ENCODE results near the gene JADE2.
A peak's percentile ranks its signal among the peaks of the same experiment; 100 is the strongest.
"Not testable (repeated sequence)": the region's sequence is repeated elsewhere in the genome, so short reads cannot be mapped to it uniquely, and the experiment has no call there.

Gene JADE2

DNA sequence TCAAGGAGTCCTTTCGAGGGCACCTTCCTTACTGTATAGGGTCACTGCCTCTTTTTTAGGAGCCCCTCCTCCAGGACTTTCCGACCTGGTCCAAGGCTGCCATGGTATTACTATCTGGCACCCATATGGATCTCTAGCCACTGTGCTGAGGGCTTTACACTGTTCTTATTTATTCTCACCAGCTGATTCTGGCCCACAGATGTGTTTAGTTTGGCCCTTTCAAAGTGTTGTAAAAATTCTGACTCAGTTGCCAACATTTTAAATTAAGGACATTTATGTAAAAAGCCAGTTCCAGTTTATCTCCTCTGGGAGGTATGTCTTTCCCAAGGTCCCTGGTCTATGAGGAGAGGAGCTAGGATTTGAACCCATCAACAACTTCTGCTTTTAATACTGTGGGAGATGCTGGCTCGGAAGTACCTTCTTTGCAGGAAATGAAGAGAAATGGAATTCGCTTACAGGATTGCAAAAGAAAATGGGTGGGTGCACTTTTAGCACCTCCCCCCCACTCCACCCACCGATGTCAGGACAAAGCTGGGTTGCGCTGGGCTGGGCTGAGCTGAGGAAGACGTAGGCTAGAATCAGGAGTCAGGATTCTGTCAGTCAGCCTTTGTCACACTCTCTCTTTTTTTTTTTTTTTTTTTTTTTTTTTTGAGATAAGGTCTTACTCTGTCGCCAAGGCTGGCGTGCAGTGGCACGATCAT lies 7.8 kb downstream of the JADE2 start:
- DNase-seq, result no peak

DNA sequence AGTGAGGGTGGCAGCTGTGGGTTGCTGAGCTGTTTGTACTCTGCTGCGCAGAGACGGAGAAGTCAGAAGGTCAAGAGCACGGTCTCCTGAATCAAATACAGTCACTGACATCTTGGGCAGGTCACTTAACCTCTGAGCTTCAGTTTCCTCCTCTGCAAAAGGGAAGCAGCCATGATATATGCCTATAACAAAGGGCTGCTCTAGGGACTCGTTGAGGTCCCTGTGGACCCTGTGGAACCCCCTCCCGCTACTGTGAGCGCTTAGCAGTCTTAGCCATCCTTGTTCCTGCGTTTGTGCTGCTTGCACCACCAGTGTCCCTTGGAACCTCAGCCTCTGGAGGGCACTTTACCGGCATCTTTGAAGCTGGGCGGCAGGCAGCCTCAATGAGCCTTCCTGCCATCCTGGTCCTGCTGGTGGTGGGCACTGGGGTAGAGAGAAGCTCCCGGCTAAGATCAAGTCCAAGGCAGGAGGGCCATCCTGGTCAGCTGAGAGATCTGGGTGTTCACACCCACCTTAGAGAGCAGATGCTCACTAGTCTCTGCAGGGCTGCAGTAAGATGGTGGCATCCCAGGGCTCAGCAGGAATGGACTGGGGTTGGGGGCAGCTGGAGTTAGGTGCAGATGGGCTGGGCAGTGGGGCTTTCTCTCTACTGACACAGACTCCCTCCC lies 8.7 kb downstream of the JADE2 start:
- no peak for DNase-seq

DNA sequence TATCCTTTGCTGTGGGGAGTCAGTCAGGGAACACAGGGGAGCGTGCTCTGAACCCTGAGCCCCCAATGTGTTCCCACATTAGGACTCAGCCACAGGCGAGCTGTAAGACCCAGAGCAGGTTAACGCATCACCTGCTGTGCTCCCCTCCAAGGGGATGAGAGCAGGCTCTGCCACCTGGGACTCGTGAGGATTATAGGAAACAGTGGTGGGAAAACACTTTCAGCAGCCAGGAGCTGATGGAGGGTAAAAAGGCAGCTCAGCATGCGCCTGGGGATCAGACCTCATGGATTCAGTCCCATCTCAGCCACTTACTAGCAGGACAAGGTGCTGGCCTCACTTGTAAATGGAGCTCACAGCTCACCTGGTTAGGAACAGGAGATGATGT lies 9.2 kb downstream of the JADE2 start:
- DNase-seq, result no peak

DNA sequence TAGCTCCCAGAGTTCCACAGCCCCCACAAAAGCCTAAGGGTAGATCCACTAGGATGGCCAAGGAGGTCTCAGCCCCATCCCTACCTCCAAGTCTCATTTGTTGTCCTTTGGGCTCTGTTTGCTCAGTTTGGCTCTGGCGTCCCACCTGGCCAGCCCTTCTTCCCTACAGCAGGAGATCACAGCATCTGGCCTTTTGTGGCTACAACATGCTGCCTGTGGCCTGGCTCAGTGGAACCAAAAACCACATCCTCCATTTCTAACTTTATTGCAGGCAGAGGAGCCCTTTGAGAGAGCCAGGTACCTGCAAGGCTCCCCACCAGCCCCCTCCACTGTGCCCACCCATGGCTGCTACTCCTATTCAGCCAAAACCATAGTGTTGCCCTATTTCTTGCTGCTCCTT lies 11.4 kb downstream of the JADE2 start:
- no peak for DNase-seq

DNA sequence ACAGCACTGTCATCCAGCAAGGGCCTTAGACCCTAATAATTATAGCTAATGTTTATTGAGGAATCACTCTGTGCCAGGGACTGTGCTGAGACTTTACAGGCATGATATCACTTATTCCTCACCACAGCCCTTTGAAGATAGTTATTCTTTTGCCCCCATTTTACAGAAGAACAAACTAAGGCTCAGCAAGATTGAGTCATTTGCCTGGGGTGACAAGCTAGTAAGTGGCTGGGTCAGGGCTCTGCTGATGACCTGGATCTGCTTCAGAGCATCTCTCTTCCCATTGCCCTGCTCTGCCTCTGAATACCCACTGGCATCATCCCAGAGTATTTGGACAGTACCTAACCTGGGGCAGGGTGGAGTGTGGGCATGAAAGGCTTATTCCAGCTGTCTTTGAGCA lies 11.8 kb downstream of the JADE2 start:
- DNase-seq, result no peak

DNA sequence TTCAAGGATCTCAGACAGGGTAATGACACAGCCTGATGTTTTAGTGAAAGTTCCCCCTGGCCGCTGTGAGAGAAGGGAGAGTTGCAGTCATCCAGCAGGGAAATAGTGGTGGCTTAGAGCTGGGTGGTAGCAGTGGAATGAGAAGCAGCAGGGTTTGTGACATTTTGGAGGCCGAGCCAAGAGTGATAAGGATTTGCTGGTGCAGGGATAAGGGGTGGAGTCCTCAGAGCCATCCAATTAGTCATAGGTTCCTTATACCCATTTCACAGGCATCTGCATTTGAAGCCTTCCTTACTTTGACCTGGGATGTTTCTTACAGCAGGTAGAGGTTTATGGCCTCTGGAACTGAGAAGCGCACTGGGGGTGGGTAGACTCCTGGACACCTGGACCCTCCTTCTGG lies 12.8 kb downstream of the JADE2 start:
- no peak for DNase-seq

DNA sequence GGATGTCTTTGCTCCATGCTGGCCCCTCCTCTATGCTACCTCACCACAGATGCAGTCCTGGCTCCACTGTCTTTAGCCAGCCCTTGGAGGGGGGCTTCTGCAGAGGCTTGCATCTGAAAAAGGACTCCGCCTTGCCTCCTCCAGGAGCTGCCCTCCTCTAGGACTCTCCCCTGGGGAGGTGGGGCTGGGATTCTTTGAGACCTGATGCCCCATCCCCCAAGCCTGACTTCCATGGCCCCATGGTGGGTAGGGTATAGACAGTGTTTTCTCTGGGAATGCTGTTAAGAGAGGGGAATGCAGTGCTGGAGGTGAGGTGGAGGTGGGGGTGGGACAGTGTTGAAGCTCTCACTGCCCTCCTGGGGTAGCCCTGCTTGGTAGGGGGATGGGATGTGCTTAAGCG lies 14.3 kb downstream of the JADE2 start:
- no peak for DNase-seq

DNA sequence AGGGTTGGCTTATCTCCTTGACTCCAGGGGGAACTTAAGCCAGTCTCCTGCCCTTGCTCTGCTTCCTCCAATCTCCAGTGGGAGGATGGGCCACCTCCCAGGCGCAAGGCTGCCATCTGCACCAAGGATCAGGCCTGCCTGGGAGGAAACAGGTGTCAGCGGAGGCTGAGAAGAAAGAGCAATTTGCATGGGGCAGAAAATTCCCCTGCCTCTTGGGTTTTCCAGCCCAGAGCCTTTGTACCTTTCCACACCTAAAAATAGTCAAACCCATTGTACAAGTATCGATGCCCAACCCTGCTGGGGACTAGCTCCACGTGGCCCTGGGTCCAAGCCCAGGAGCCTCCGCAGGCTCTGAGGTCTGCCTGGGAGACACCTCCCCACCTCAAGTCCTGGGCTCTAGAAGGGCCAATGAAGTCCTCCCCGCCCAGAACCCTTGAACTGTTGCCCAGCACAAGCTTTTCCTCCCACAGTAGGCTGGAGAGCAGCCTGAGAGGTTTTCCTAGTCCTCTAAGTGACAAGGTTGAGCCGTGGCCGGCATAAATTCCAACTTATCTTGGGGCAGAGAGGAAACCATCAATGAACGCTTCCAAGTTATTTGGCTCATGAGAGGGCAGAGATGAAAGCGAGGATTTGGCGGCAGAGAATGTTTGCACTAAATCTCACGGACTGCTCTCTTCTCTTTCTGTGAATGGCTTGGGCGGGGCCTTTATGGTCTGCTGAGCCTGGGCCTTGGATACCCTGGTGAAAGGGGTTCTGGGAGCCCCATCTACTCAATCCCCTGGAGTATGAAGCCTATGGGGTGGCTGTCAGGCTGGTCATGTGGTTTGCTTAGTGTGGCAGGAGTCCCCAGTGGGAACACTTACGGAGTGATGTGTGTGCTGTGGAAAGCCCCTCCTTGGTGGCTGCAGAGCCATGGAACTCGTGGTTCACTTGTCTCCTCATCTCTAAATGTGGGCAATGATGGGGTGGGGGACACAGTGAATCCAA lies 15.6 kb downstream of the JADE2 start:
- DNase-seq, result no peak

DNA sequence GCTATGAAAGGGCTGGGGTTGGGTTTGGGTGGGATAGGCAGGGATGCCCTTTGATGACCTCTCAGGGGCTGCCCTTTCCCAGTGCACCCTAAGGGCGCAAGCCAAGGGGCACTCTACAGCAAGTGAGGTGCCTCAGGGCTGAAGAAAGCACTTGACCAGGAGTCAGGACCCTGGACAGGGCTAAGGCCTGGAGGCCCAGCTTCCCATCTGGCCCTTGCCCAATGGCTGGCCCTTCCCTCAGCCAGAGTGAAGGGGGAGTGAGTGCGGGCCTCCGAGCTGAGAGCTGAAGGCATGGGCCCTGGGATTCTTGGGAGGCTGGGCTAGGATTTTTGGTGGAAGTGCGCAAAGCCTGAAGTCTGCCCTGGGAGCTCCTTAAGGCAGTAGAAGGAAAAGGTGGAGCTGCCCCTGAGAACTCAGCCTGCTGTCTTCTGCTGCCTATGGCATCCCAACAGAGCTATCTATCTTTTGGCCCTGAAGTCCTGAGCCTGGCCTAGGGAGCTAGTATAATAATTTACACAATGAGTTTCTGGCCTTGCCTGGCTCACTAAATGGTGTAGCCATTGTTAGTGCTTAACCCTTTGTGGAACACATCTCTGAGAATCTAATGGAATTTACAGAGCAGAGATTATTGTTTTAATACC lies 16.4 kb downstream of the JADE2 start:
- peak in 1 of 2 donors; percentile 41 for DNase-seq

DNA sequence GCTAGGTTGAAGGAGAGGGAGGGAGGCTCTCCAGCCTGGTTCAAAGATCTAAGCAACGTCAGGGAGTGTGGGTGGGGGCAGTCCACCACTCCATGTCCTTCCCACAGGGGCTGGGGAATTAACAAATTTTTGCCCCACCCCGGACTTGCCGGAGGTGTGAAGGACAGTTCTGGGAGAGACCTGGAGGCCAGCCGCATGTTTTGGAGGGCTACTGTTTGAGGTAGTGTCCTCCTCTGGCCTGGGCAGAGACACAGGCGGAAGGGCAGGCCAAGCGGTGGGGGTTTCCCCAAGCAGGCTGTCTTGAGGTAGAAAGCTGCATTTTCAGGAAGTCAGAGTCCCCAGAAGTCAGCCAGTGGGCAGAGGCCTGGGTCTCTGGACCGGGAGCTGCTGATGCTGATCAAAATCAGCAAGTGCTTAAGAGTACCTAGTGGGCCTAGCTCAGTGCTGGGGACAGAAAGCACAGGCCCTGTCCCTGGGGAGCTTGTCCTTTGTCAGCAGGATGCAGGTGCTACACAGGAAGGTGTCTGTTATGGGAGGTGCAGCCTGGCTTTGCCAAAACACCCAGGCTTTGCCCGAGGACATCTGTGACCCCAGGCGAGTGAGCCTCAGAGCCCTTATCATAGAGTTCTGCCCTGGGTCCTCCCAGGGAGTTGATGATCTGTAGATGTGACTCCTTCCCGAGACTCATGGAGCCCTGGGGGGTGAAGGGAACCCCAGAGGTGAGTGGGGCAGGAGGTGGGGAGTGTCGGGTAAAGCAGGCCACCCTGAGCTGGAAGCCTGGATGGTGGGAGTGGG lies 18.5 kb downstream of the JADE2 start:
- DNase-seq, result peak; percentile 53 to 57

DNA sequence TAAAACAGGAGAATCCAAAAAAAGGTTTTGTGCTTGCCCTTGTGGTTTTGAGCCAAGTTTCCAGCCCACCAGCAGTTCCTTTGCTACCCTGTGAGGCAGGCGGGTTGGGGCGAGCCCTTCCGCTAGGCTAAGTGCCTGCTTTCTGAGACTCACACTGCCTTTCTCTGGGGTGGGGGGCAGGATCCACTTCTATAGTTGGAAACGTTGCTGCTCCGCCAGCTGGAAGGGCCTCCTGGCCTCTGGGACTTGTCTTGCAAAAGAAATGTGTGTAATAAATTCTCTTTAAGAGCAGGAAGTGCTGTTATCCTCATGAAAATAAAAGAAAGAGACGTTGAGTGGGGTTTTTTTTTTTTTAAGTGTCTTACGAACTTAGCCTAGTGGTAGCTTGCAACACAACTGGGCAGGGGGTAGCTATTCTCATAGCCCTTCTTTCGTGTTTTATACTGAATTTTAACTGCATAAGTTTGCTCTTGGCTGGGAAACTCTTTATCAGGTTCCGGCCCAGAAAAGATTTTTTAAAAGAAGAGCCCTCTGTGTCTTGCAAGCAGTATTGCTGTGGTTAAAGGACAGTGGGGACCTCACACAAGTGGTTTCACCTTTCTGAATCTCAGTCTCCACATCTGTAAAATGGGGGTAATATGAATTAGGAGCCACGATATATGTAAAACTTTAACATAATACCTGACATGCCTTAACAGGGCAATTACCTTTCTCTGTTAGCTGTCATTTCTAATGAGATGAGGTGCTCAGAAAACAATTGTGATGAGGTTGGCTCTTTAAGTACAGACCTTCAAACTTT lies 19.8 kb downstream of the JADE2 start:
- DNase-seq, result peak in 1 of 2 donors; percentile 30

DNA sequence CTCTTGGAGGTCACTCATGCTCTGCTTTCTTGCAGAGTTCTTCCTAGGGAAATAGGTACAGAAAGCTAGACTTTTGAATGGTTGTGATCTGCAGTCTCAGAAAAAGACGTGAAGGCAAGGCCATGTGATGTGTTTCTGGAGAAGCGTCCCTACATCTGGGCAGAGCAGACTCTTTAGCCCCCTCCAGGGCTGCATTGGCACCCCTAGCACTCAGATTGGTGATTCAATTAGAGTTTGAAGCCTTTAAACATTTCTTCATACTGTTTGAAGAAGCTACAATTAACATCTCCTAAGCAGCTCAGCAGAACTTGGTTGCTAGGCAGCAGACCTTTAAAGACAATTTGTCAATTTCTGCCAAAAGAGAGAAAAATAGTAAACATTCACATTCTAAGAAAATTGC lies 21.6 kb downstream of the JADE2 start:
- DNase-seq, result no peak

DNA sequence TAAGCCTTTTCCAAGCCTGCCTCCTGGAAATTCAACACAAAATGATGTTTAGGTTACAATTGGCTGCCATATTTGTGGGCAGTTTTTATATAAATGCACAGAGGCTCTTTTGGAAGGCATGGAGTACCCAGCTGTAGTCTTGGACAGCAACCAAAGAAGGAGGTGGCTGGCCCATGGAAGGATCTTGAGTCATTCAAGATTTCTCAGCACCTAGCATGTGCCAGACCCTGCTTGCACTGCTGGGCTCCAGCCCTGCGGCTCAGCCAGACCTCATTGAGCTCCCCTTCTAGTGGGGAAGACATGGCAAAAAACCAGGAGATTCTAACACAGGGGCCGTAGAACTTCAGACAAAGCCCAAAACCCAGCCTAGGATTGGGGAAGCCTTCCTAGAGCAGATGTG lies 22.1 kb downstream of the JADE2 start:
- no peak for DNase-seq

DNA sequence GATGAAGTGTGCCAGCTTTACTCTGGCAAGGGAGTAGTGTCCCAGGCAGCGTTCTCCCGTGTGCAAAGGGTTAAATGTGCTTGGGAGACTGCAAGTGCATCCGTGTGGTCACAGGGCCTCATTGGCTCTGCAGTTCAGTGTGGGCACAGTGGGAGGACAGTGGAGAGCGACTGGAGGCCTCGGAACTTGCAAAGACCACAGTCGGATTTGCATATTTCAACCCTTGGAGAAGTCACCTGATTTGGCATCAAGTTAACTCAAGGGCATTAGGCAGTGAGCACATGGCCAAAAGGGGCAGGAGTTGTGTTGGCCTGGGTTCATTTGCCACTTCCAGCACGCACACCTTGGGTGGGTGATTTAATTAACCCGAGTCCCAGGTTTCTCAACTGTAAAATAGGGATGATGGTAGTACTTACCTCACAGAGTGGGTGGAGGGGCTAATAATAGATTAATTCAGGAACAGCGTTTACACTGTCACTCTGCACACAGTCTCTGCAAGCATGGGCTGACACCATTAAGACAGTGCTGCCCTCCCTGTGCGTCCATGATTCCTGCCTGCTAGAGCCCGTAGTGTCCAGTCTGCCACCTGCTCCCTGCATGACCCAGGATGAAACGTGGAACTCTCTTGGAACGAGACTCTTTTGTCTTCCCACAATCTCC lies 22.7 kb downstream of the JADE2 start:
- DNase-seq, result no peak

DNA sequence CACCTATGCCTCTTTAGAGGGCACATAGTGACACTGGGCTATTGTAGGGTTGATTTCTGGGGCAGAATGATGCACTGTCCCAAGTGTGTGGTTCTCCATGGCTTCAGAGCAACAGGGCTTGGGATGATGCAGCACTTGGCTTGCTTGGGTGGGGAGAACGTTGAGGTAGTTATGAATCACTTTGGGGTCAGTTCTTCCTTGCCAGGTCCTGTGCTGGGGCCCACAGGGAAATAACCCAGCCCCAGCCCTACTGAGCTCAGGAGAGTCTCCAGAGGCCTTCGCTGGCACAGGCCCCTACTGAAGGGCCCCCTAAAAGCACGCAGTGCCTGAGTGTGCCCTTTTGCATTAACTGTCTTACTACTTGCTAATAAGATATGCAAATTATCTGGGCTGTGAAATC lies 24.2 kb downstream of the JADE2 start:
- no peak for DNase-seq

DNA sequence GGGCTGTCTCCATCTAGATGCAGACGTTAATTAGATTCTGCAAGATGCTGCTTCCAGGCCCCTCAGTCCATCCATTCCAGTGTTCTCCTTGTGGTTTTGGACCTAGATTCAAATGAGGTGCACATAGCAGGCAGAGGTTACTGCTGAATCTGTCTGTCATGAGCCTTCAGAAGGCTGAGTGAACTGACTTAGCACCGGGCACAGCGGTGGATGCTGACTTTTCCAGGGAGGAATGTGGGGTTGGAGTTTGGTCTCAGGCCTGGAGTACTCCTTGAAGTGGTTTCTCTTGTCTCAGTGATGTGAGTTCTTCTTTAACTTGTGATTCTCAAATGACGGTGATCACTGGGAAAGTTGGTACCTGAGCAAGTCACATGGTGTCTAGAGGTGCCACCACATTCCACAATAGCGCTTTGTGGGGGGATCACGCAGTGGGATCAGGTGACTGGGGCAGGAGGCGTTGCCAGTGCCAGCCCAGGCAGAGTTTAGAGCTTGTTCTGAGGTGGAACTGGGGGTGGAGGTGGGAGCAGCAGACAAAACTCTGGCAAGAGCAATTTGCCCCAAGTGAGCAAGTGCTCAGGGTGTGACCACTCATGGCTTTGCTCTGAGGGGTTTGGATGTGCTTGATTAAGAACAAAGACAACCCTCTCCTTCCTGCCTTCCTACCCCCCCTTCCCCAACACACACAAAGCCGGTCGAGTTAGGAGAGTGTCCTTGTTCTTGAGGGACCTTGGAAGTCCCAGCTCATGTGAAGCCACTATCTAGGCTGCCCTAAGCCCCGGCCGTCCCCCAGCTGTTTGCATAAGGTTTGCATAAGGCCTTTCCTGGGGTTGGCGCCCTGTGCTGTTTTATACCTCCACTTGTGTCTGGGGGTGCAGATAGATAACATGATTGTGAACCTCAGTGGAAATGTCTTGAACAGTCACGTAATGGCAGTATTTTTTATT lies 25.1 kb downstream of the JADE2 start:
- no peak for DNase-seq

DNA sequence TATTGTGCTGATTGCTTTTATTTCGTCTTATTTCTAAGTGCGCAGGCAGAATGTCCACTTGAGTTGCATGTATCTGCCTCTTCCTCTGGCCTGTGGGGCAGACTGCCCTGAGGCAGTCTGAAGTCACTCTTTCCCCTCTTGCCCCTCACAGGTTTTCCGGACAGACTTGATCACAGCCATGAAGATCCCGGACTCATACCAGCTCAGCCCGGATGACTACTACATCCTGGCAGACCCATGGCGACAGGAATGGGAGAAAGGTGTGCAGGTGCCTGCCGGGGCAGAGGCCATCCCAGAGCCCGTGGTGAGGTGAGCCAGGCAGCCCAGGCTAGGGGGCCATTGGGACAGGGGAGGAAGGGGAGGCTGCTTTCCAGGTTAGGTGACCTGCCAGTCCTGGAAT lies 26.4 kb downstream of the JADE2 start:
- no peak for DNase-seq

DNA sequence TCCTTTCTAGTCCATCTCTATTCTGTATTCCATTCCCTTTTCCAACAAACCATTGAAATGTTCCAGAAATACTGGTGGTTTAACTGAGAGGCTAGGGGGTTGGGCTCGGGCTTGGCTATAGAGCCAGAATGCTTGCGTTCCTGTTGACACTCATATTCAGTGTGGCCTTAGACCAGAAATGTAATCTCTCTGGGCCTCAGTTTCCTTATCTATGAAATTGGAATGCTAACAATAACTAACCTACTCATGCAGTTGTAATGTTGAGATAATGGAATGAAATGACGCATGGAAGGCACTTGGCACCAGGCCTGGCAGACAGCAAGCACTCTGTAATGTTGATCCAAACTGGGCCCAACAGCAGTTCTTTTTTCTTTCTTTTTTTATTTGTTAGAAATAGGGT lies 26.8 kb downstream of the JADE2 start:
- no peak for DNase-seq

DNA sequence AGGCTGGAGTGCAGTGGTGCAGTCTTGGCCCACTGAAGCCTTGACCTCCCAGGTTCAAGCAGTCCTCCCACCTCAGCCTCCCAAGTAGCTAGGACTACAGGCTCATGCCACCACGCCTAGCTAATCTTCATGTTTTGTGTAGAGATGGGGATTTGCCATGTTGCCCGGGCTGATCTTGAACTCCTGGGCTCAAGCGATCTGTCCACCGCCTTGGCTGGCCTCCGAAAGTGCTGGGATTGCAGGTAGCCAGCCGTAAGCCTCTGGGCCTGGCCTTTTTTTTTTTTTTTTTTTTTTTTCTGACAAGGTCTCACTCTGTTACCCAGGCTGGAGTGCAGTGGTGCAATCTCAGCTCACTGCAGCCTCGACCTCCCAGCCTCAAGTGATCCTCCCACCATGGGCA lies 27.2 kb downstream of the JADE2 start:
- DNase-seq, result not testable (repeated sequence)

DNA sequence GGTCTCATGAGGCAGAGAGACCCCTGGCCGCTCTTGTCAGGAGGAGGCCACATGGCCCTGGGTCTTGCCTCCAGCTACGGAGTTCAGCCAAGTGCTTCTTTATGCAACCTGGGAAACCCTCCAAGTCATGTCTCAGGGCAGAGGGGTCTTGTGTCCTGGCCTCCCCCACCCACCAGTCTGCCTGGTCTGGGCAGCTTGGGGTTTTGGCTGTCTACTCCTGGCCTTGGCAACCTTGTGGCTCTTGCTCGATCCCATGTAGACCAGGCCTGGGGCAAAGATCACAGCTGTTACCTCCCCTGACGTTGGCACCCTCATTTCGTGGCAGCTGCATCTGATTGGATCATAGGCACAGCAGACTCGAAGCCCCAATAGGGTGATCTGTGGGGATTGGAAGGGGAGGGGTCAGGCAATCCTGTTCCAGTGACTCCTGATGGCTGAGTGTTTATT lies 28.4 kb downstream of the JADE2 start:
- no peak for DNase-seq
